Measurements from ENCODE around the gene HMGXB3. TPM values are rescaled to one million over a fixed set of nuclear protein-coding genes. Genes with fewer than 3 reads are reported as not detected.

The HMGXB3 gene
- total RNA-seq, 1 donor from 2014 or later: 55.7 TPM

DNA sequence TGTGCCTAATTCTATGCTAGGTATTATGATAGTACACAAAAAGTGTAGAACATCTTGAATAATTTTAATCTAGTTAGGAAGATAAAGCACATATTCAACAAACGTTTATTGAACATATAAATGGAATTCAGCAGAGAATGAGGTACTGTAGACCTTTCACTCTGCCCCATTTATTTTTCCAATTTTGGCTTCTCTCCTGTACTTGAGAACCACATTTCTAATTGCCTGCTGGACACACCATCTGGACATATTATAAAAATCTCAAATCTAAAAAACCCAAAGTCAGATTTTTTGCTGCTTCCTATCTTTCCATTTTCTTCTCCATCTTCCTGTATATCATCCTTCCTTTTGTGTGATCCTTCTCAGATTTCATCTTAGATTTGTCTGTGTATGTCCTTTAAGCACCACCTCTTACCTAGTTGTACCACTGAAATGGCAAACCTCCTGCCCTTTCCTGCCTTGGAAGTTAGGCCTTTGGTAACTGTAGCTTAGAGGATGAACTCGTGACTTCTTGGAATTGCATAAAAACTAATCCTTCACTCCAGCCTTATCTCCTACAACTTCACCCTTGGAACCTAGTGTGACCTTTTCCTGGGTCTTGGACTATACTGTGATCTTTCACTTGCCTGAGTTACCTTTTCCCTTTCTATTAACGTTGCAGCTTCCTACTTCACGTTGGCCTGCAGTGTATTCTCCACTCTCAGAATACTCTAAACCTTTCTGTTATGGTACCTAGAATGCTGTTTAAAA is 31.2 kb upstream of the HMGXB3 start:
- H3K4me3 Mint-ChIP-seq (ENCODE audit: unreplicated experiment): no peak overlapping the region
- TF ChIP-seq, protein P1, sequence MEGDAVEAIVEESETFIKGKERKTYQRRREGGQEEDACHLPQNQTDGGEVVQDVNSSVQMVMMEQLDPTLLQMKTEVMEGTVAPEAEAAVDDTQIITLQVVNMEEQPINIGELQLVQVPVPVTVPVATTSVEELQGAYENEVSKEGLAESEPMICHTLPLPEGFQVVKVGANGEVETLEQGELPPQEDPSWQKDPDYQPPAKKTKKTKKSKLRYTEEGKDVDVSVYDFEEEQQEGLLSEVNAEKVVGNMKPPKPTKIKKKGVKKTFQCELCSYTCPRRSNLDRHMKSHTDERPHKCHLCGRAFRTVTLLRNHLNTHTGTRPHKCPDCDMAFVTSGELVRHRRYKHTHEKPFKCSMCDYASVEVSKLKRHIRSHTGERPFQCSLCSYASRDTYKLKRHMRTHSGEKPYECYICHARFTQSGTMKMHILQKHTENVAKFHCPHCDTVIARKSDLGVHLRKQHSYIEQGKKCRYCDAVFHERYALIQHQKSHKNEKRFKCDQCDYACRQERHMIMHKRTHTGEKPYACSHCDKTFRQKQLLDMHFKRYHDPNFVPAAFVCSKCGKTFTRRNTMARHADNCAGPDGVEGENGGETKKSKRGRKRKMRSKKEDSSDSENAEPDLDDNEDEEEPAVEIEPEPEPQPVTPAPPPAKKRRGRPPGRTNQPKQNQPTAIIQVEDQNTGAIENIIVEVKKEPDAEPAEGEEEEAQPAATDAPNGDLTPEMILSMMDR (IDR thresholded peaks at IDR 0.05; ENCODE audit: unreplicated experiment): no peak

DNA sequence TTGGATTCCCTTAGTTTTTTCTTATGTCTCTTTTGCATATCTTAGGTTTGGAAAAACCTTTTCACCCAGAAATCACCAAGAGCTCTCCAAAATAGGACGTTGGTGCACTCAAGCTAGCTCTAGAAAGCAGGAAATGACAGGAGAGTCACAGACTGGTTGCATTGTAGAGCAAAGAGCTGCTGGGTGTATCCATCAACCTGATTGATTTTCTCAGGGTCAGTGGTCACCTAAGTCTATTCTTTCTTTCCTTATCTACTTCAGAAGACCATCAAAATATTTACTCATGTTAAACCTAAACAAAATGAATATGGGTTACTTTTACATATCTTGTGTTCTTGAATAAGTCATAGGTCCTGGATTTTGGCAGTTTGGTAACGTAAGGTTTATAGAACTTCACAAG is 25.1 kb upstream of the HMGXB3 start:
- Mint-ChIP-seq H3K9me3 (ENCODE audit: unreplicated experiment) (no peaks in the 10 kb centered on the region), H3K4me1 (ENCODE audit: unreplicated experiment) (no peaks in the 10 kb centered on the region), H3K36me3 (ENCODE audit: low read depth, unreplicated experiment) (peaks cover 4% of the 10 kb centered on the region), H3K4me3 (ENCODE audit: unreplicated experiment) (no peak overlapping the region), H3K27me3 (ENCODE audit: unreplicated experiment) (peaks cover 1% of the 10 kb centered on the region), H3K27ac (ENCODE audit: unreplicated experiment) (no peak overlapping the region)
- TF ChIP-seq, protein P1 (IDR thresholded peaks at IDR 0.05; ENCODE audit: unreplicated experiment): no peak
- no peak for DNase-seq (ENCODE audit: low spot score)

More for the DNA sequence above, 31.2 kb upstream of the HMGXB3 start:
- H3K36me3 Mint-ChIP-seq (ENCODE audit: low read depth, unreplicated experiment): no peaks in the 10 kb centered on the region
- H3K4me1 Mint-ChIP-seq (ENCODE audit: unreplicated experiment): no peaks in the 10 kb centered on the region
- H3K9me3 Mint-ChIP-seq (ENCODE audit: unreplicated experiment): no peaks in the 10 kb centered on the region
- H3K27me3 Mint-ChIP-seq (ENCODE audit: unreplicated experiment): peaks cover 3% of the 10 kb centered on the region
- no peak overlapping the region for H3K27ac Mint-ChIP-seq (ENCODE audit: unreplicated experiment)
- DNase-seq (ENCODE audit: low spot score): no peak

DNA sequence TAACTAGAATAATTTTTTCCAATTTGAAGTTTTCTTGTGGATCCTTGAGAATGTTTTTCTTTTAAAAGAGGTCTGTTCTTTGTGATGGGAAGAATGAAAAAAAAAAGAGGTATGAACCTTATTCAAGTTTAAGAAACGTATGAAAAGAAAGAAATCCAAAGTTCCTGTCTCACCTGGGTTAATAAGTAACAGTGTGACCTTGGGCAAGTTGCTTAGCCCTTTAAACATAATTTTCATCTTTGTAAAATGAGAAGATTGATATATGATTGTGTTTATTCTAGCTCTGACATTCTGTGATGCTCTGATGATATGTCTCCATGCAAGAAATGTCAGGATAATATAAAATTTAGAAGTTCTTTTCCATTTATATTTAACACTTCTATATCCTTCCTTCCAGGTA is 20.6 kb upstream of the HMGXB3 start:
- no peak for DNase-seq (ENCODE audit: low spot score)
- no peaks in the 10 kb centered on the region for H3K4me1 Mint-ChIP-seq (ENCODE audit: unreplicated experiment)

DNA sequence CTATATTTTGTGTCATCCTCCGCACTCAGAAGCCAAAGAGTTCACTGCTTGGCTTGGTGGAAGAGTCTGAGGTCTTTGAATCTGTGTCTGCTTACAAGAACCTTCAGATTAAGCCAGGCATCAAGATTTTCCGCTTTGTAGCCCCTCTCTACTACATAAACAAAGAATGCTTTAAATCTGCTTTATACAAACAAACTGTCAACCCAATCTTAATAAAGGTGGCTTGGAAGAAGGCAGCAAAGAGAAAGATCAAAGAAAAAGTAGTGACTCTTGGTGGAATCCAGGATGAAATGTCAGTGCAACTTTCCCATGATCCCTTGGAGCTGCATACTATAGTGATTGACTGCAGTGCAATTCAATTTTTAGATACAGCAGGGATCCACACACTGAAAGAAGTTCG is 19.3 kb upstream of the HMGXB3 start:
- no peak overlapping the region for H3K4me3 Mint-ChIP-seq (ENCODE audit: unreplicated experiment)
- H3K4me1 Mint-ChIP-seq (ENCODE audit: unreplicated experiment): no peaks in the 10 kb centered on the region
- no peak overlapping the region for H3K27ac Mint-ChIP-seq (ENCODE audit: unreplicated experiment)
- H3K9me3 Mint-ChIP-seq (ENCODE audit: unreplicated experiment): no peaks in the 10 kb centered on the region
- H3K36me3 Mint-ChIP-seq (ENCODE audit: low read depth, unreplicated experiment): peaks cover 4% of the 10 kb centered on the region
- DNase-seq (ENCODE audit: low spot score): no peak
- TF ChIP-seq, protein P1 (IDR thresholded peaks at IDR 0.05; ENCODE audit: unreplicated experiment): no peak
- peaks cover 1% of the 10 kb centered on the region for H3K27me3 Mint-ChIP-seq (ENCODE audit: unreplicated experiment)

More for the DNA sequence above, 20.6 kb upstream of the HMGXB3 start:
- Mint-ChIP-seq H3K27me3 (ENCODE audit: unreplicated experiment) (peaks cover 1% of the 10 kb centered on the region), H3K4me3 (ENCODE audit: unreplicated experiment) (no peak overlapping the region), H3K27ac (ENCODE audit: unreplicated experiment) (no peak overlapping the region), H3K9me3 (ENCODE audit: unreplicated experiment) (no peaks in the 10 kb centered on the region), H3K36me3 (ENCODE audit: low read depth, unreplicated experiment) (peaks cover 4% of the 10 kb centered on the region)
- TF ChIP-seq, protein P1 (IDR thresholded peaks at IDR 0.05; ENCODE audit: unreplicated experiment): no peak

DNA sequence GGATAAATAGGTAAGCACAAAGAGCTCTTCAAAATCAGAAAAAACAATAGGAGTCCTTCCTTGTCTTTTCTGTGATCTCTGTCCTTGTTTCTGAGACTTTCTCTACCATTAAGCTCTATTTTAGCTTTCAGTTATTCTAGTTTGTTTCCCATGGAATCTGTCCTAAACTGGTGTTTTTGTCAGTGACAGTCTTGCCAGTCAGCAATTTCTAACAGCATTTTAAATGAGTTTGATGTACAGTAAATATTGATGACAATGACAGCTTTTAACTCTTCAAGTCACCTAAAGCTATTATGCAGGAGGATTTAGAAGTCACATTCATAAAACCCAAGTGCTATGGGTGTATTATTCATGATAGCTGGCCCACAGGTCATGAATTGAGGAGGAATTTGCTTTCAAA is 18.0 kb upstream of the HMGXB3 start:
- TF ChIP-seq, protein P1 (IDR thresholded peaks at IDR 0.05; ENCODE audit: unreplicated experiment): no peak
- peaks cover 1% of the 10 kb centered on the region for H3K36me3 Mint-ChIP-seq (ENCODE audit: low read depth, unreplicated experiment)

More for the DNA sequence above, 18.0 kb upstream of the HMGXB3 start:
- DNase-seq (ENCODE audit: low spot score): no peak
- H3K27me3 Mint-ChIP-seq (ENCODE audit: unreplicated experiment): peaks cover 1% of the 10 kb centered on the region
- H3K4me1 Mint-ChIP-seq (ENCODE audit: unreplicated experiment): no peaks in the 10 kb centered on the region
- no peak overlapping the region for H3K27ac Mint-ChIP-seq (ENCODE audit: unreplicated experiment)
- H3K4me3 Mint-ChIP-seq (ENCODE audit: unreplicated experiment): no peak overlapping the region
- H3K9me3 Mint-ChIP-seq (ENCODE audit: unreplicated experiment): no peaks in the 10 kb centered on the region
